NCI-H2227 treated with DMSO at 0.1 percent for 48 hours (cell line): ENCODE data around the gene SCUBE1.

Experiments used
- DNase-seq: peaks from one replicate; lab custom pipeline; 2025; lab: John Stamatoyannopoulos, UW

Gene SCUBE1

DNA sequence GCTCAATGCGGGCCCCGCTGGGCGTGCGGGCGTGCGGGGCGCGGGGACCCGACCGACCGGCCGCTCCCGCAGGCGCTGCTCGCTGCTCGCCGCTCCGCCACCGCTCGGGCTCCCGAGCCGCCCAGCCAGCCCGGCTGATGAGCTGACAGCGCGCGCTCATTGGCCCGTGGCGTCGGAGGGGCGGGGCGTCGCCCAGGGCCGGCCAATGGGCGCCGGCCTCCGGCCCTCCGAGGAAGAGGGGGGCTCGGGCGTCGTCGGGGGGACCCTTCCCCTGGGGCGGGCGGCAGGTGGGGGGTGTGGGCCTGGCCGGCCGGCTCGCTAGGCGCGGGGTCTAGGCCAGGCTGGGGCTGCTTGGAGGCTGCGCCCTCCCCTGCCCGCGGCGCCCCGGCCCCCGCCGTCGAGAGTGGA is at the start of gene SCUBE1:
Gene SCUBE1 (minus strand): TSS at position 111 of the 408 bp plus-strand sequence. CDS start 111 bp downstream, outside the sequence.
- peak; percentile 24 for DNase-seq

DNA sequence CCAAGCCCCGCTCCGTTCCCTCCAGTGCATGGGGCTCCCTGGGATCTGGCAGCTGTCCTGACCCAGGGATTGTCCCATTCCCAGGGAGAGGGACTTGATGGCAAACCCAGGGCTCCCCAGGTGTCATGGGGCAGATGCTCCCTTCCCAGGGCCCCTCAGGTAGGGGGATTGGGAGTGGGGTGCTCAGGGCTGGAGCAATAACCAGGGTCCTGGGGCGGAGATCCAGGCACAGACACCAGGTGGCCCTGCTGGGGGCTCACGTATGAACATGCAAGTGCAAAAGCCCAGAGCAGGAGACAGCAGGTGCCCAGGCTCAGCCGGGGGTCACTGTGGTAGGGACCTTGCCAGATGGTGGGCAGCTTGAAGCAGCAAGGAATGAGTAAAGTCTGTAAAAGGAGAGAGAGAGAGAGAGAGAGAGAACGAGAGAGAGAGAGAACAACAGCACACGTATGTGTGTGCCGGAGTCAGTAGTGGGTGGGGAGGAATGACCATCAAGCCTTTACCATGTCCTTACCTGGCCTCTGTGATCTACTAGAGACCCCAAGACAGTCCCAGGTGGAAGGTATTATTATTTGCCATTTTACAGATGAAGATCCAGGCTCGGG is 49.3 kb upstream of the SCUBE1 start:
- no peak for DNase-seq

DNA sequence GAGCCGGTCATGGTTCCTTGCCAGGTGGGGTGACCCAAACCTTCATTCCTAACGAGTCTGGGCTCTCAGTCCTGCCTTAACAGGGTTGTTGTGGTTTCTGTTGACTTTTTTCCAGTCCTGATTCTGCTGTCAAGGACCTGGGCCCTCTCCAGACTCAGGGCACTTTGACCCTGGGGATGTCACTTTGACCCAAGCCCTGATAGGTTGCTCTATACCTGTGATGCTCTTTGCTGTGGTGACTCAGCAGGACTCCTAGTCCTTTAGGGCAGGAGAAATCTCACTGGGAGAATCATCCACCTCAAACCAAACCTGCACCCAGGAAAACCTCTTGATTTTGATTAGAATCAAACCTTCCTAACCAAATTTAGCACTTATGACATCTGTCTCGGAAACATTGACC is 48.1 kb upstream of the SCUBE1 start:
- DNase-seq, result no peak

DNA sequence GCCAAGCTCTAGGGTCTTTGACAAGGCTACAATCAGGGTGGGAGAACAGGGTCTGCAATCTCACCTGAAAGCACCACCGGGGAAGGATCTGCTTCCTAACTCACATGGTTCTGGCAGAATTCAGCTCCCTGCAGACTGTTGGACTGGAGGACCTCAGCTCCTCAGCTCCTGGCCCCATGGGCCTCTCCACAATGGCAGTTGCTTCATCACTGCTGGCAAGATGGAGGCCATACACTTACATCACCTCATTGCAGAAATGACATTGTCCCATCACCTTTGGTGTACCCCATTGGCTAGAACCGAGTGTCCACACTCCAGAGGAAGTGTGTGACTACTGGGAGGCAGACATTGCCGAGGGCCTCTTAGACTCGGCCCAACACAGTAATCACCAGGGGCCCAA is 47.7 kb upstream of the SCUBE1 start:
- no peak for DNase-seq

DNA sequence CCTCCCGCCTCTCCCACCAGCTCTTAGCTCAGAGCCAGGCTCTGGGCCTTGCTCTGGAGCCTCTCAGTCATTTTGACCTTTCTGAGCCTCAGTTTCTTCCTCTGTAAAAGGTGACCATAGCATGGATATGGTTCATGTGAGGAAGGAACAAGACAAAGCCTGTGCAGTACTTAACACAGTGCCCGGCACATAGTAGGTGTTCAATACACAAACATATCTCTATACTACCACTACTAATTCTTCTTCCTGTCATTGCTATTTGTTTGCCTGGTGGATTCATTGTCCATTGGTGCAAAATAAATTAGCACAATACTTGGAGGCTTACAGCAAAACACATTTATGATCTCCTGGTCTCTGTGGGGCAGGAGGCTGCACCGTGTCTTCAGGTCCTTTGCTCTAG is 47.0 kb upstream of the SCUBE1 start:
- DNase-seq, result no peak

DNA sequence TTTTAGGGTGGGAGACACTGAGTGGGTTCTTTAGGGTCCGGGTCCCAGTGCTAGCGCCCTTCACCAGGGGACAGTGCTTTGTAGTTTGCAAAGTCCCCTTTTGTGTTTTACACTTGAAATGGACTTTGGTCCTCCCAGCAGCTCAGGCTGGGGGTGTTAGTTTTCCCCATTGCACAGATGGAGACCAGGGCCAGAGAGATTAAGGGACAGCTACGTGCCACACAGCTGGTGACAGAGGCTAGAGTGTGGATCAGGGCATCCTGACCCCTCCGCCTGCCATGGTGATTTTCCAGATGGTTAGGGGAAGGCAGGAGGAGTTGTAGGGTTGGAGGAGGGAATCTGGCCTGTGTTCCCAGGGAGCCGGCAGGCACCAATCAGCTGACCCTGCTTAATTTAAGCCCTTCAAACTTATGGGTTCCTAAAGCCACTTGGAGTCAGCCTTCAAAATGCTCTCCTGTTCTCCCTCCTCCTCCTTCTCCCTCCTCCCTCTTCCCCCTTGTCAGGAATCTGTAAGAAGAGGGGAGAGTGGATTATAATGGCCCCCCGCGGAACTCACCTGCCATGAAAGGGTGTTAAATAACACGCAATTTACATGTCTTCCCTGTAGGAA is 46.2 kb upstream of the SCUBE1 start:
- no peak for DNase-seq

DNA sequence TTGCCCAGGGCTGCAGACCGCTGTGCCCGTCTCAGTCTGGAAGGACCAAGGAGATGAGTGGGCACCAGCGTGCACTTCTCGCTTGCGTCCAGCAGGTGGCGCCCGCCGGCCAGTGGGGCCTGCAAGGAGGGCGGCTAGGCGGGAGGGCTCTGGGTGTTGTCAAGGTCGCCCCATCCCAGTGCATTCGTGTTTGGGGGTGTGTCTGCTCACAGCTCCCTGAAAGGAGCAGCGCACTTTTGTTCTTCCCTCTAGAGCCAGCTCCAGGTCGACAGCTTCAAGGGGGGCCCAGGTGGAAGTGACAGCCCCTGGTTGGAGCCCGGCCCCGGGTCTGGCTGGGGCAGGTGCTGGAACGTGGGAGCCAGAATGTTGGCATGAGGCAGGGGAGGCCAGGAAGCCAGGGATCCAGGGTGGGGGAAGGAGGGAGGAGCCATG is 45.3 kb upstream of the SCUBE1 start:
- DNase-seq, result peak; percentile 35

DNA sequence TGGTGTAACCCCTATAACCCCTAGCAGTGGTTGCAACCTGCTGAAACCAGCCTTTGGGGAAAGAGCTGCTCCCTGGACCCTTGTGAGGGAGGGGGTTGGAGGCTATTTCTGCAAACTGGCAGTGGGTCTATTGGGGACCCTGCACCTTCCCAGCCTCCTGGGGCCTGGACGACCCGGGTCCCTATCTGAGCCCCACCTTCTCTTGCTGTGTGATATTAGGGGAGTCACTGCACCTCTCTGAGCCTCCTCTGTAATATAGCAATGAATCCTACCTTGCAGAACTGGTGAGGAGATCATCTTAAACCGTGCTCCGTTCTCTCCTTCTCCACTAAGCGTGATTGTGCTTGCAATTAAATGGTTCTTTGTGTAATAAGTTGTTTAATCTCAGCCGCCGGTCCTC is 44.6 kb upstream of the SCUBE1 start:
- DNase-seq, result no peak

DNA sequence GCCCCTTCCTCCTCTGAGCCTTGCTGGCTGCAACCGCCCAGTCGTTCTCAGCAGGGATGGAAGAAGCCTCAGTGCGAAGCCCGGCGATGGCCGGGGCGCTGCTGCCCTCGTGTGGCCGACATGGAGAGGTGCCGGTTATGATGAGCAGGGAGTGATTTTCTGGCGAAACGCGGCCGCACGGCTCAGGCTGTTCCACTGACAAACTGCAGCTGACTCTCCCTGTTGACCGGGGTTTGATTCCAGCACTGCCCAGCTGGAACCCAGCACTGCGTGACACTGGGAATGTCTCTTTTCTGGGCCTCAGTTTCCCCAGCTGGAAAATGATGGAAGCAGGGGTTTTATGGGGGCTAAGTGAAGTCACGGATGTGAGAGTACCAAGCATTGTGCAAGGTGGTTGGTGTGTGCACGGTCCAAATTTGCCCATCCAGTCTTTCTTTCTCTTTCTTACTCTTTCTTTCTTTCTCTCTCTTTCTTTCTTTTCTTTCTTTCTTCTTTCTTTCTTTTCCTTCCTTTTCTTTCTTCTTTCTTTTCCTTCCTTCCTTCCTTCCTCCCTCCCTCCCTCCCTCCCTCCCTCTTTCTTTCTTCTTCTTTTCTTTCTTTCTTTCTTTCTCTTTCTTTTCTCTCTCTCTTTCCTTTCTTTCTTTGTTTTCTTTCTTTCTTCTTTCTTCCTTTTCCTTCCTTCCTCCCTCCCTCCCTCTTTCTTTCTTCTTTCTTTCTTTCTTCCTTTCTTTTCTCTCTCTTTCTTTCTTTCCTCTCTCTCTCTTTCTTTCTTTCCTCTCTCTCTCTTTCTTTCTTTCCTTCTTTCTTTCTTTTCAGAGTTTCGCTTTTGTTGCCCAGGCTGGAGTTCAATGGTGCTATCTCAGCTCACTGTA is 42.8 kb upstream of the SCUBE1 start:
- peak; percentile 56 for DNase-seq

DNA sequence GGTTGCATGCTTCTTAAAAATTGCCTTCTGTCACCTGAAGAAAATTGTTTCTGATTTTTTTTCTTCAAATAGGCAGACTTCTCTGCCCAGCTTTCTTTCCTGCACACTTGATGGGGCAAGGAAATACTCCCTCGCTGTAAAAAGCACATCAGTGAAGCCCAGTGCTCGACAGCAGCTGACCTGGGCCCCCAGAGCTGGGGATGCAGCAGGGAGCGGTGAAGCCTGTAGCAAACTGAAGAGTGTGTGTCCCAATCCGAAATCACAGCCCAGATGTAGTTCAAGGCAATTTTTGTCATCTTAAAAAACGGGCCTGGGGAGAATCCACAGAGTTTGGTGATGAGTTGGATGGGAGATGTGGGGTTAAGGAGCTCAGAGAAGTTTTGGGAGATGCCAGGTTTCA is 41.7 kb upstream of the SCUBE1 start:
- DNase-seq, result no peak

DNA sequence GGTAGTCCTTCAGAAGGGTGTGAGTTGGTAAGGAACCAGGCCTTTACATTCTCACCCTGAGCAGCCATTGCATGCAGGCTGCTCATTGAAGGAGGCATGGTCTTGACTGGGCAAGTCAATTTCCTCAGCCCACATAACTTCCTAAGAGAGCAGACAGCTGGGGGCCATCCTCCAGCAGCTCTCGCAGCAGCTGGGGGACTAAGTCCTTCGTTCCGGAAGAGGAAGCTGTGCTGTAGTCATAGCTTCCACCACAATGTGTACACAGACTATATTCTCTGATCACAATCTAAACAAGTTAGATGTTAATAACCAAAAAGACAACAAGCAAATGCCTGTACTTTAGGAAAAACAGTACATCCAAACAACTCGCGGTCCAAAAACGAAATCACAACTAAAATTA is 38.5 kb upstream of the SCUBE1 start:
- no peak for DNase-seq

DNA sequence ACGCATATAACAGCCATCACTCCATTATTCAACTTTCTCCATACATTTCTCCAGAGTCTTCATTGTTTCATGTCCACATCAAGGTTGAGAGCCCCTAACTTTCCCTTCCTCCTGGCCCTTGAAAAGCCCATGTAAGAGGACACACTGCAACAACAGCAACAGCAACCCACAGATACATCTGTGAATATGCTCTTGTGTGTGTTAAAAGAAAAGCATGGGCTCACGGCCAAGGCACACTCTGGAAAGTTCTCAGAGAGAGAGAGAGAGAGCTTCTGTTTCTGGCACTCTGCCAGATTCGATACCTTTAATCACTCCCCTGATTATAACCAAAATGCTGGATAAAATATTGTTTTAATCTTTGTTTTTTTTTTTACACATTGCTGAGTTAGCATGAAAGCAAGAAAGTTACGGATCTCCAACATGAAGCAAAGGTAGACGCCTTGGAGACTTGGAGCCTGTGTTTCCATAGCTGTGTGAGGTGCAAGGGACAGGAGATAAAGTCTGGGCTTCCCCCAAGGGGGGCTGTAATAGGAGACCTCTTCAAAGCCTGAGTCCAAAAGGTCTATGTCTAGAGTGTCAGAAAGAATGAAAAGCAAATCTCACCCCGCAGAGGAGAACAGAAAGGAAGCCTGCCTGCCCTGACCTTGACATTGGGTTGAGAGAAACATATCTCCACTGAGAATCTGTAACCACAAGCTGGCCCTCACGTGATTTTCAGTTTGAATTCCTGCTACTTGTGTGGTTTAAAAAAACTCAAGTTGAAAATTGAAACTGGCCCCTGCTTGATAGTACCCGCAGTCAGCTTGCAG is 34.9 kb upstream of the SCUBE1 start:
- no peak for DNase-seq

DNA sequence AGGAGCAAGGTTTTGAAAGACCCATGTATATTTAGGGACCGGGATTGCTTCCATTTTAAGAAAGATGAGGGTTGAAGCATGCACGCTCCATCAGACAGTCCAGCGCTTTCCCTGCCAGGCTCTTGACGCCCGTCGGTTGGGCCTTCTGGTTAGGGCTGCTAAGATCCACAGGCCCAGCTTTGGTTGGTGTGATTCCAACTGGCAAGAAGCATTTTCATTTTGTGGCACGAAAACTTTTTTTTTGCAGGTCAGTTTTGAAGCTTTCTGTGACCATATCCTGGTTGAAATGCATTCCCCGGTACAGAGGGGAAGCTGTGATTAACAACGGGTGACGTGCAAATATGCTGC is 34.4 kb upstream of the SCUBE1 start:
- DNase-seq, result no peak

DNA sequence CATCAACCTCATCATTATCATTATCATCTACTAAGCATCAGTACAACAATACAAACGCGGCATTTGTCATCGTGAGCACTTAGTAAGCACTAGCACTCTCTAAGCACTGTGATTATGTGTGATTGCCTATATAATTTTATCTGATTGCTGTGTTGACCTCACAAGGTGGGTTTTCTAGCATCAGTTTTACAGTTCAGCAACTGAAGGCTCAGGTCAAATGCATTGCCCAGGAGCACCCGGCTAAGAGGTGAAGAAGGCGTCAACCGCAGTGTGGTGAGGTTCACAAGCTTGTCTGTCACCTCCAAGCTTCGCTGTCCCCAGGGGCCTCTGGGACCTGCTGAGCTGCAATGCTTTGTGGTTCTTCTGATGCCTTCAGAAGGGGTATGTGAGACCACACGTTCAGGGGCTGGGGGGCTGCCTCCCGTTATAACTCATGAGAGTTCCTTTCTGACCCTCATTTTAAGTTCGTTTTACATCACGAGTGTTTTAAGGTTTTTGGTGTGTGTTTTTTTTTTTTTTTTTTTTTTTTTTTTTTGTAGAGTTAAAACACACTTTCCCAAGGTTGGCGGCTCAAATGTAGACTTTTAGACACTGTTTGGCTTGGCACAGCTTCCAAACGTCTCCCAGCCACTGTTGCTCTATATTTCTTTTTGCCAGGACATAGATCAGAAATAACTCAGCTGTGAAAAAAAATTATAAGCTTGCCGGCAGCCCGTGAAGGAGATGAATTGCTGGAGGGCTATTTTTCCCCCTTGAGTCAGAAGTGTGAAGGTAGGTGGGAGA is 33.8 kb upstream of the SCUBE1 start:
- peak; percentile 83 for DNase-seq

DNA sequence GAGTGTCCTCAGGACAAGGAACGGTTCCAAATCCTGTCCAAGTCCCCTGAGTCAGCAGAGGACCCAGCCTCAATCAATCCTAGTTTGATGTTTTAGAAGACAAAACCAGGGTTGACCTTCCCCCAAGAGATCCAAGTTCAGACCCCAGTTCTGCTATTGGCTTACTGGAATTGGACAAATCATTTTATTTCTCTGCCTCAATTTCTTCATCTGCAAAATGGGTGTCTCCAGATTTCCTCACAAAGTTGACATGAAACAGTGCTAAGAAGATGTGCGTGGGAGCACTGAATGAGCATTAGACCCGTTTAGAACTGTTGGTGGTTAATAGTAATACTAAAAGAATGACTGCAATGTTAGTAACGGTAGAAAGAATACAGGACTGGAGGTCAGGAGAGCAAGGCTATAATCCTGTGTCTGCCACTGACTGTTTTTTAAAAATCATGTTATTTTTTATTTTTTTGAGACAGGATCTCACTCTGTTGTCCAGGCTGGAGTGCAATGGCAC is 32.8 kb upstream of the SCUBE1 start:
- DNase-seq, result no peak

DNA sequence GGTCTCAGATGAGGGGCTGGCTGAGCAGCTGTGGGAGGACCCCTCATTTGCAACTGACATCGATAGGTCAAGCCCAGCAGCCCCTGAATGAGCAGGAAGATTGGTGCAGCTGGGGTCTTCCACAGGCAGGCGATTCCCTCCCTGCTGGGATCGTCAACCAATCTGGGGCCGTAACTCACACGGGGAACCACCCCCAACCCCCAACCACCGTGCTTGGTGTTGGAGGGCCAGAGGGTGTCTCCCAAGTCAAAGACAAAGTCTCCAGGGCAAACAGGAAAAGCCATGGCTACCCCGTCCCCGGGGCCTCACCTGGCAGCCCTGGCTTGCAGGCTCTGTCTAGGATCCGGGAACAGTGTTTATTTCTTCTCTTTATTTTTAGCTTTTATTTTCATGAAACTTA is 26.9 kb upstream of the SCUBE1 start:
- DNase-seq, result no peak

DNA sequence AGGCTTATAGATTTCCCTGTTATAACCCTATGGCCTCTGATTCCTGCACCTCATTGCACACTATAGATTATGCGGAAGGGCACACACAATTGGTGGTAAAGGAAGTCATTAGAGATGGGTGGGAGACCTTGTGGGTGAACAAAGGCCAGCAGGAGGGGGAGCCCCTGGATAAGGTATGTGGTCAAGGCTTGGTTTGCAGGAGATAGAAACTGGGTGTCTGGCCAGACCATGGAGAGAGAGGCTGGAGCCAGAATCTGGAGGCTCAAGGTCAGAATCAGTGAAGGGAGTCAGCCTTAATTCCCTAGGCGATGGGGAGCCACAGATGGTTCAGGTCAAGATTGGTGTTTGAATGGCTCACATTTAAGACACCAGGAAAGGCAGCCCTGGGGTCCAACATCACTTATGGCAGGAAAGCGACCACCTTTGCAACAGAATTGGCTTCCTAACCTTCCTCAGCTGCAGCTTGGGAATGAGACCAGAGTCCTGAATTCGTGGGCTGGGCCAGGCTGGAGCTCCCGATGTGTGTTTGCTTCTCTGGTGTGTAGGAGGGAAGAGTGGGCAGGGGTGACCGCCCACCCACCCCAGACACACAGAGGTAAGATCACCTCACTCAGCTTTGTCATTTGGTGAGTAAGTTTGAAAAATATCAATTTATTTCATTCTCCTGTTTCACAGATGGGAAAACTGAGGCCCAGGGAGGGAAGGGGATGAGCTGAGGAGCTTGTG is 22.7 kb upstream of the SCUBE1 start:
- no peak for DNase-seq

DNA sequence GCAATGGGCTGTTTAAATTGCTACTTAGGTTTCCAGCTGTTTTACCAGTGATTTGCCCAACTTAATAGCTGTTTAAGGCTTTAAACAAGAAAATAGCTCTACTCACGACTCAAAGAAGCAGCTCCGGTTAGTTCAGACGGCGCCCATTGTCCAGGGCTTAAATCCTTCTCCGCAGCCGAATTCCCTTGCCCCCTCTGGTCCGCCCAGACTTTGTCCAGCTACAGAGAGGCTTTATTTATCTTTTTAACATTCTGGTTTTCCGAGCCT is 20.9 kb upstream of the SCUBE1 start:
- DNase-seq, result peak; percentile 4

DNA sequence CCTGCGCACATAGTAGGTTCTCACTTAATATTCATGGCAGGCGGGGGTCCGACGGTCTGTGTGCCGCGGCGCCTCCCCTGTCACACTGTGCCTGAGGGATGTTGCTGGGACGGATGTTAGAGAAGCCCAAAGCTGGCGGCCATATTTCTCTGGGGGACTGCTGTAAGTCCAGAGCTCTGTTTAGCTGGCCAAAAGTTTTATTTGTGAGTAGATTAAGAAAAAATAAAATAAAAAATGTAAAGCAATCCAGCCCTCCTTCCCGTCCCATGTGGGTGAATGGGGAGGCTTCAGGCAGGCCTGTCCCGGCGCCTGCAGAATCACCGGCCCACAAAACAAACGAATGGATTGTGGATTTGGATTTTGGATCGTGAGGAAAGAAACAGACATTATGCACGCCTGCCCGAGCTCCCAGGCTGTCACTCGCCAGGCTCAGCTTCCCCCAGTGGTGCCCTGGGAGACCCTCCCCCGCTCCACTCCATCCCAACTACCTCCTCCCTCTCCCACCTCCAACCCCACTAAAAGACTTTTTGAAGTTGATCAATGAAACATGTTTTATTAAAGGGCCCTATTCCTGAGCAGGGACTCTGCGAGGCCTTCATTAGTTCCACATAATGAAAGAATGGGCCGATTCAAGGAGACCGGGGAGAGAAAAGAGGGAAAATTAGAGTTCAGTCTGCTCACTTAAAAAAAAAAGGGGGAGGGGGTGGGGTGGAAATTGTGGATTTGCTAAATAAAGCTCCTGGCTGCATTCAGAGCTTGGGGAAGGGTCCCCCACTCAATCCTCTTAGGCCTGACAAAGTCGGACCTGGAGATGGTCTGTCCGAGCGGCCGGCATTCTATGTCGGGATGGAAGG is 20.4 kb upstream of the SCUBE1 start:
- no peak for DNase-seq

DNA sequence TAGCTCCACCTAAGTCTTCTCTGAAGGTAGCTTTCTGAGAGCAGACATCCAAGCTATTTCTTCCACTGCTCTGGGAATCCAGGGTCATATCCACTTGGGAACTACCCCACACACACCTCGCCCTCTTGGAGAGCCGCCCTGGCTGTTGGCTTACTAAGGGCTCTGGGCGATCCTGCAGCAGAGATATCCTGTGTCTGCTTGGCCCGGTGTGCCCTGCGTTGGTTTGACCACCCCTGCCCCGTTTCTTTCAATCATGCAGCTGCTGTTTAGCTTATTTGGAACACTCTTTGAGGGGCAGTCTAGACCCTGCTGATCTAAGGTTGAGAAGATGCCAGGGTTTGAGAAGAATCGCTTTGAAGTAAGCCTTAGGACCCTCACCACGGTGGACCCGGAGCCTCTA is 17.4 kb upstream of the SCUBE1 start:
- no peak for DNase-seq
